22Rv1 (cell line): ENCODE data around the gene RTL1.

ENCODE experiments used
- H3K27ac ChIP-seq: fragments of 450-650 bp; 2 replicates; pipeline ENCODE4 v1.5.1; 2017
- ZFX ChIP-seq: fragments of 450-650 bp; IDR thresholded peaks from 2 replicates; pipeline ENCODE4 v1.6.1; 2017; ENCODE audit warnings: antibody characterized with exemption, borderline replicate concordance
- TF ChIP-seq, protein P1 (sequence below): fragments of 450-650 bp; IDR thresholded peaks from 2 replicates; pipeline ENCODE4 v1.5.1; 2017; ENCODE audit warnings: mild to moderate bottlenecking

Gene RTL1

DNA sequence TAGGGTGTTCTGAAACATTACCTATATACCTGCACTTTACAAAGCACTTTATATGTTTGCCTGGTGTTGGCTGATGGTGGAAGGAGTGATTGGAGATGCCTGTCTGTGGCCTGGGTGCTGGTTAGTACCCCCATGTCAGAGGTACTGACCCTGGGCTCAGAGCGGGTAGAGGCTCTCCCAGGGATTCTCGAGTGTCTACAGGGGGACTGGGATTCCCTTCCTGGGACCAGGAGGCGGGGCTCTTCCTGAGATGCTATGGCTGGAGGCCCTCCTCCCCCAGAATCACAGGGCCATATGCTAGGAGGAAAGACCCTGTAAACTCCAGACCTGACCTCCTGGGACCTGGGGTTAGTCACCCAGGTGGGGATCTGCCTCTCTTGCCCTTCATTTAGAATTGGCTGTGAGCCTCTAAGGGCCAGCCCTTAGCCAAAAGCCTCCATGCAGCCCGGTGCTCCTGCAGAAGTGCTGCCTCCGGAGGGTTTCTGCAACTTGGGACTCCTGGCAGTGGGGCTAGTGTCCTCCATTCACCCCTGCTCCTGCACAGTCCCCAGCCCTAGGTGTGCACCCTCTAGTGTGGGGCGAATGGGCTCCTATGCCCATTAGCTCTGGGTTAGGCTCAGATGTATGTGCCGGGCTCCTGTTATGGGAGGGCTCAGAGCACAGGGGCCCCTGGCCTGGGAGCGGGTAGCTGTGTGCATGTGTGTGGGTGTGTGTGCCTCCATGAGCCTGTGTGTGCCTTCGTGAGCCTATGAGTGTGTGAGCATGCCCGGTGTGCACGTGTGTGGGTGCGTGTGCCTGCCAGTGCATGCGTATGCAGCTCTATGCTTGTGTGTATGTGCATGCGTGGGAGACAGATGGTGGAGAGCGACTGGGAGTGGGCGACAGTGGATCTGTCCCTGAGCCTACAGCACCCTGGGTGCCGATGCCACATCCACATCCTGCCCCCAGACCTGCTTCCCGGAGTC is 36.6 kb downstream of the RTL1 start:
- TF ChIP-seq, protein P1, sequence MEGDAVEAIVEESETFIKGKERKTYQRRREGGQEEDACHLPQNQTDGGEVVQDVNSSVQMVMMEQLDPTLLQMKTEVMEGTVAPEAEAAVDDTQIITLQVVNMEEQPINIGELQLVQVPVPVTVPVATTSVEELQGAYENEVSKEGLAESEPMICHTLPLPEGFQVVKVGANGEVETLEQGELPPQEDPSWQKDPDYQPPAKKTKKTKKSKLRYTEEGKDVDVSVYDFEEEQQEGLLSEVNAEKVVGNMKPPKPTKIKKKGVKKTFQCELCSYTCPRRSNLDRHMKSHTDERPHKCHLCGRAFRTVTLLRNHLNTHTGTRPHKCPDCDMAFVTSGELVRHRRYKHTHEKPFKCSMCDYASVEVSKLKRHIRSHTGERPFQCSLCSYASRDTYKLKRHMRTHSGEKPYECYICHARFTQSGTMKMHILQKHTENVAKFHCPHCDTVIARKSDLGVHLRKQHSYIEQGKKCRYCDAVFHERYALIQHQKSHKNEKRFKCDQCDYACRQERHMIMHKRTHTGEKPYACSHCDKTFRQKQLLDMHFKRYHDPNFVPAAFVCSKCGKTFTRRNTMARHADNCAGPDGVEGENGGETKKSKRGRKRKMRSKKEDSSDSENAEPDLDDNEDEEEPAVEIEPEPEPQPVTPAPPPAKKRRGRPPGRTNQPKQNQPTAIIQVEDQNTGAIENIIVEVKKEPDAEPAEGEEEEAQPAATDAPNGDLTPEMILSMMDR: no peak
- no peak for TF ChIP-seq ZFX
- H3K27ac ChIP-seq: no peak overlapping the region

DNA sequence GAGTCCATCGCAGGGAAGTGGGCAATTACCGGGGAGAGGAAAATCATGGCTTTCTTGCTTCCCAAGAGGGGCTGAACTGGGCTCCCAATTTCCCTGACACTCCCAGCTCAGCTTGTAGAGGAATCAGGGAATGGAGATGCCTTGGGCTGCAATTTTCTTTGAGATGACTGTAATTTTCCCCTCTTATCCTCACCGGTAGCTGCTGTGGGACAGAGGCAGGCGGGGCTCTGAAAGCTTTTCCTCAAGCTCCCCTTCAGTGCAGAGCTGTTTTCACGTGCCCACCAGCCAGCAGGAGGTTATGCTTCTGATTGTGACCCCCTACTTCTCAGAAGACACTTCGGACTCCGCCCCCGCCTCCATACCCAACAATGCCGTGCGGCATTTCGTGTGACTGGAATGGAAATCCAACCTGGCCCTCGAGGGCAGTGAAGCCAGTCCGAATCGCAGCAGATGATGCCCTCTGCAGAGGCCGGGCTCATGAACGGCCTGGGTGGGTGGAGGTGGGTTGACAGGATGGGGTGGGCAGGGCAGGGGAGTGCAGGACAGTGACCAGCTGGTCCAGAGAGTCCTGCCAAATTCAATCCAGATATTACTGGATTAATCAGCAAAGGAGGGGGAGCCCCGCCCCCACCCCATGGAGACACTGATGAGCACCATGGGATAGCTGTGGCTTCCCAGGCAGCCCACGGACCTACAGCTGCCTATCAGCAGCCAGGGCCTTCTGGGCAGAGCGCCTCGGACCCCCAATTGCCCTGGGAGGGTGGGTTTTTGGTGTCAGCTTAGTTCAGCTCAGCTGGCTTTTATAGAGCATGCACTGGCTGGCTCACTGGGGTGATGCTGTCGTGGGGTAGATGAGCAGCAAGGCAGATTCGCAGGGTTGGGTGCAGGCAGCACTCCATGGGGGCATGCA is 37.6 kb downstream of the RTL1 start:
- TF ChIP-seq, protein P1: no peak
- no peak for TF ChIP-seq ZFX
- no peak overlapping the region for H3K27ac ChIP-seq

DNA sequence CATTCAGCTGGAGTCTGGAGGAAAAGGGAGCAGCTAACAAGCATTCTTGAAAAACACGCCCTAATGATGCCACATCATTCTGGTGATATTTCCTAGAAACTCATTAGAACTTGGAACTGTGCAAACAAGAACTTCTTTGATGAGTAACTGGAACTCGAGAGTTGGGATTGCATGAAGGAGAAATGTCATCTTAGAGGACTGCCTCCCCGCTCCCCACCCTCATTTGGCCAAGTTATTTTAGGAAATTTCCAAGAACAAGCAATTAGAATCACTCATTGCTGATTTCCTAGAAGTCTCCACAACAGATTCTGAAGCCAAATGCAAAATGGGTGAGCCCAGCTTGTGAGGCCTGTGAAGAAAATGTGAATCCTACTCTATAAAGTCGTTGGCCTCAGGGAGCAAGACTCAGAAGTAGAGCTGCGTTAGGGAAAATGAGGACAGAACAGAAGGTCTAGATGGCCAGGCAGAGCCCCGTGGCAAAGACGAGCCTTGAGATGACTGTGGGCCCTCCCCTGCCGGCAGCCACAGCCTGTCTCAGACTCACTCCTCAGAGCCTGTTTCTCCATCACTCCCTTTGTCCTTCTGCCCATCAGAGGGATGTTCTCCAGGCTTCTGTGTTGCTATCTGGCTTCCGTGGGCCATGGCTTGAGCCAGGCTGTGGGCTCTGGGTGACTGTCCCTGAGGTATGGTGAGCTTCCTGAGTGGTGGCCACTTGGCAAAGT is 38.4 kb downstream of the RTL1 start:
- TF ChIP-seq, protein P1: no peak
- no peak for TF ChIP-seq ZFX
- no peak overlapping the region for H3K27ac ChIP-seq

GRCh38 chr14:100864206-100864605 is 39.3 kb downstream of the RTL1 start:
- no peak overlapping the region for H3K27ac ChIP-seq
- TF ChIP-seq, protein P1: no peak
- TF ChIP-seq ZFX: no peak

GRCh38 chr14:100862793-100863192 is 40.7 kb downstream of the RTL1 start:
- no peak overlapping the region for H3K27ac ChIP-seq
- TF ChIP-seq ZFX: no peak
- TF ChIP-seq, protein P1: no peak

- TF ChIP-seq, protein P1: no peak
- no peak overlapping the region for H3K27ac ChIP-seq
Measured at GRCh38 chr14:100862277-100862676, 41.2 kb downstream of the RTL1 start.
